ENCODE measurements around the gene FBXL19. TPM values are rescaled to one million over a fixed set of nuclear protein-coding genes. Genes with fewer than 3 reads are reported as not detected.

FBXL19 gene
- total and polyA plus RNA-seq, 9 of the 15 experiments (the other 6 are each of a cell fraction or from before 2014, with no cell fraction given), result 0.13 to 48.0 (median 13.5) TPM; not detected in 1

DNA sequence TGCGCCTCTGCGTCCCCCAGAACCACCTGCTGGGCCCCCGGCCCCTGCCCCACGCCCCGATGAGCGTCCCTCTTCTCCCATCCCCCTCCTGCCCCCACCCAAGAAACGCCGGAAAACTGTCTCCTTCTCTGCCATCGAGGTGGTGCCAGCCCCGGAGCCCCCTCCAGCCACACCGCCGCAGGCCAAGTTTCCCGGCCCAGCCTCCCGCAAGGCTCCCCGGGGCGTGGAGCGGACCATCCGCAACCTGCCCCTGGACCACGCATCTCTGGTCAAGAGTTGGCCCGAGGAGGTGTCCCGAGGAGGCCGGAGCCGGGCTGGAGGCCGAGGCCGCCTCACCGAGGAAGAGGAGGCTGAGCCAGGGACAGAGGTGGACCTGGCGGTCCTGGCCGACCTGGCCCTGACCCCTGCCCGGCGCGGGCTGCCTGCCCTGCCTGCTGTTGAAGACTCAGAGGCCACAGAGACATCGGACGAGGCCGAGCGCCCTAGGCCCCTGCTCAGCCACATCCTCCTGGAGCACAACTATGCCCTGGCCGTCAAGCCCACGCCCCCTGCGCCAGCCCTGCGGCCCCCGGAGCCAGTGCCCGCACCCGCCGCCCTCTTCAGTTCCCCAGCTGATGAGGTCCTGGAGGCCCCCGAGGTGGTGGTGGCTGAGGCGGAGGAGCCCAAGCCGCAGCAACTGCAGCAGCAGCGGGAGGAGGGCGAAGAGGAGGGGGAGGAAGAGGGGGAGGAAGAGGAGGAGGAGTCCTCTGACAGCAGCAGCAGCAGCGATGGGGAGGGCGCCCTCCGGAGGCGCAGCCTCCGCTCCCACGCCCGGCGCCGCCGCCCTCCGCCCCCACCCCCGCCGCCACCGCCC, 56.0 kb downstream of the FBXL19 start (continued):
- TF ChIP-seq, protein P1, sequence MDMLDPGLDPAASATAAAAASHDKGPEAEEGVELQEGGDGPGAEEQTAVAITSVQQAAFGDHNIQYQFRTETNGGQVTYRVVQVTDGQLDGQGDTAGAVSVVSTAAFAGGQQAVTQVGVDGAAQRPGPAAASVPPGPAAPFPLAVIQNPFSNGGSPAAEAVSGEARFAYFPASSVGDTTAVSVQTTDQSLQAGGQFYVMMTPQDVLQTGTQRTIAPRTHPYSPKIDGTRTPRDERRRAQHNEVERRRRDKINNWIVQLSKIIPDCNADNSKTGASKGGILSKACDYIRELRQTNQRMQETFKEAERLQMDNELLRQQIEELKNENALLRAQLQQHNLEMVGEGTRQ (CRISPR knock-in tag; IDR thresholded peaks at IDR 0.05), result no peak
- TF ChIP-seq, protein P2, sequence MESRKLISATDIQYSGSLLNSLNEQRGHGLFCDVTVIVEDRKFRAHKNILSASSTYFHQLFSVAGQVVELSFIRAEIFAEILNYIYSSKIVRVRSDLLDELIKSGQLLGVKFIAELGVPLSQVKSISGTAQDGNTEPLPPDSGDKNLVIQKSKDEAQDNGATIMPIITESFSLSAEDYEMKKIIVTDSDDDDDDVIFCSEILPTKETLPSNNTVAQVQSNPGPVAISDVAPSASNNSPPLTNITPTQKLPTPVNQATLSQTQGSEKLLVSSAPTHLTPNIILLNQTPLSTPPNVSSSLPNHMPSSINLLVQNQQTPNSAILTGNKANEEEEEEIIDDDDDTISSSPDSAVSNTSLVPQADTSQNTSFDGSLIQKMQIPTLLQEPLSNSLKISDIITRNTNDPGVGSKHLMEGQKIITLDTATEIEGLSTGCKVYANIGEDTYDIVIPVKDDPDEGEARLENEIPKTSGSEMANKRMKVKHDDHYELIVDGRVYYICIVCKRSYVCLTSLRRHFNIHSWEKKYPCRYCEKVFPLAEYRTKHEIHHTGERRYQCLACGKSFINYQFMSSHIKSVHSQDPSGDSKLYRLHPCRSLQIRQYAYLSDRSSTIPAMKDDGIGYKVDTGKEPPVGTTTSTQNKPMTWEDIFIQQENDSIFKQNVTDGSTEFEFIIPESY (CRISPR knock-in tag; IDR thresholded peaks at IDR 0.05), result peak; percentile 55; the same call in 1 of the 2 replicates
- TF ChIP-seq ZNF133 (CRISPR knock-in tag; IDR thresholded peaks at IDR 0.05), result no peak
- TF ChIP-seq, protein P3, sequence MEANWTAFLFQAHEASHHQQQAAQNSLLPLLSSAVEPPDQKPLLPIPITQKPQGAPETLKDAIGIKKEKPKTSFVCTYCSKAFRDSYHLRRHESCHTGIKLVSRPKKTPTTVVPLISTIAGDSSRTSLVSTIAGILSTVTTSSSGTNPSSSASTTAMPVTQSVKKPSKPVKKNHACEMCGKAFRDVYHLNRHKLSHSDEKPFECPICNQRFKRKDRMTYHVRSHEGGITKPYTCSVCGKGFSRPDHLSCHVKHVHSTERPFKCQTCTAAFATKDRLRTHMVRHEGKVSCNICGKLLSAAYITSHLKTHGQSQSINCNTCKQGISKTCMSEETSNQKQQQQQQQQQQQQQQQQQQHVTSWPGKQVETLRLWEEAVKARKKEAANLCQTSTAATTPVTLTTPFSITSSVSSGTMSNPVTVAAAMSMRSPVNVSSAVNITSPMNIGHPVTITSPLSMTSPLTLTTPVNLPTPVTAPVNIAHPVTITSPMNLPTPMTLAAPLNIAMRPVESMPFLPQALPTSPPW (CRISPR knock-in tag; IDR thresholded peaks at IDR 0.05), result 0 out of 2 replicates have a peak, but pooled peaks have one; percentile 35
- TF ChIP-seq ZNF263 (CRISPR knock-in tag; IDR thresholded peaks at IDR 0.05; ENCODE audit: borderline replicate concordance), result peak; percentile 96
- no peak for TF ChIP-seq HDAC2 (IDR thresholded peaks at IDR 0.05)
- TF ChIP-seq EGR1 (conservative IDR thresholded peaks at IDR 0.05), result peak; percentile 40
- TF ChIP-seq CAMTA2 (CRISPR knock-in tag; conservative IDR thresholded peaks at IDR 0.05), result no peak
- TF ChIP-seq FIP1L1 (IDR thresholded peaks at IDR 0.05; ENCODE audit: low read depth, low read length, poor library complexity, severe bottlenecking), result peak; percentile 48
- no peak for TF ChIP-seq SMARCB1 (IDR thresholded peaks at IDR 0.05; ENCODE audit: insufficient read length, low read depth)
- TF ChIP-seq, protein P4, sequence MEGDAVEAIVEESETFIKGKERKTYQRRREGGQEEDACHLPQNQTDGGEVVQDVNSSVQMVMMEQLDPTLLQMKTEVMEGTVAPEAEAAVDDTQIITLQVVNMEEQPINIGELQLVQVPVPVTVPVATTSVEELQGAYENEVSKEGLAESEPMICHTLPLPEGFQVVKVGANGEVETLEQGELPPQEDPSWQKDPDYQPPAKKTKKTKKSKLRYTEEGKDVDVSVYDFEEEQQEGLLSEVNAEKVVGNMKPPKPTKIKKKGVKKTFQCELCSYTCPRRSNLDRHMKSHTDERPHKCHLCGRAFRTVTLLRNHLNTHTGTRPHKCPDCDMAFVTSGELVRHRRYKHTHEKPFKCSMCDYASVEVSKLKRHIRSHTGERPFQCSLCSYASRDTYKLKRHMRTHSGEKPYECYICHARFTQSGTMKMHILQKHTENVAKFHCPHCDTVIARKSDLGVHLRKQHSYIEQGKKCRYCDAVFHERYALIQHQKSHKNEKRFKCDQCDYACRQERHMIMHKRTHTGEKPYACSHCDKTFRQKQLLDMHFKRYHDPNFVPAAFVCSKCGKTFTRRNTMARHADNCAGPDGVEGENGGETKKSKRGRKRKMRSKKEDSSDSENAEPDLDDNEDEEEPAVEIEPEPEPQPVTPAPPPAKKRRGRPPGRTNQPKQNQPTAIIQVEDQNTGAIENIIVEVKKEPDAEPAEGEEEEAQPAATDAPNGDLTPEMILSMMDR (IDR thresholded peaks at IDR 0.05 in 2 of 3, conservative IDR thresholded peaks at IDR 0.05 in 1 of 3; ENCODE audit: insufficient read depth in 2 of 3, low read depth in 1 of 3, low read length in 3 of 3), result 0 out of 6 replicates have a peak, but pooled peaks of 1 of the 3 experiments have one; percentile 5
- peak; percentile 36; the same call in 1 of the 2 replicates for TF ChIP-seq RBFOX2 (IDR thresholded peaks at IDR 0.05; ENCODE audit: low read depth, low read length)

All from K562 (cell line).